Type B pancreatic cell (in vitro differentiated cells): ENCODE results near the gene FHDC1. TPM values are rescaled to one million over a fixed set of nuclear protein-coding genes. Genes with fewer than 3 reads are reported as not detected.
A peak's percentile ranks its signal among the peaks of the same experiment; 100 is the strongest.

Experiments
- DNase-seq: peaks from one replicate; pipeline ENCODE4 v3.0.0; 2021; ENCODE audit warnings: mixed read lengths; ENCODE audit not compliant: unreplicated experiment; ENCODE audit errors: extremely low spot score
- H3K27ac Mint-ChIP-seq: 2 replicates; pipeline ENCODE4 v1.8.0; 2021; ENCODE audit warnings: mild to moderate bottlenecking, mixed read lengths
- H3K27me3 Mint-ChIP-seq: 2 replicates; pipeline ENCODE4 v1.8.0; 2021; ENCODE audit warnings: mixed read lengths
- H3K36me3 Mint-ChIP-seq: 2 replicates; pipeline ENCODE4 v1.8.0; 2021; ENCODE audit warnings: mixed read lengths
- H3K4me1 Mint-ChIP-seq: one replicate; pipeline ENCODE4 v1.8.0; 2021; ENCODE audit warnings: mixed read lengths; ENCODE audit not compliant: unreplicated experiment
- H3K4me3 Mint-ChIP-seq: 2 replicates; pipeline ENCODE4 v1.8.0; 2021; ENCODE audit warnings: mild to moderate bottlenecking, mixed read lengths
- H3K9me3 Mint-ChIP-seq: 2 replicates; pipeline ENCODE4 v1.8.0; 2021; ENCODE audit warnings: mixed read lengths
- CTCF ChIP-seq: fragments of 200-600 bp; sonication (generic); conservative IDR thresholded peaks from 2 replicates; pipeline ENCODE4 v1.5.0; 2021; ENCODE audit warnings: antibody characterized with exemption, mild to moderate bottlenecking
- total RNA-seq: library from RNA; stranded (reverse); gene quantifications from 2 replicates; pipeline ENCODE4 v1.2.1, GENCODE V29; 2021; ENCODE audit warnings: low replicate concordance

The FHDC1 gene
- total RNA-seq, 1 donor from 2014 or later: 23.1 TPM

- no peaks in the 10 kb centered on the region for H3K9me3 Mint-ChIP-seq
- TF ChIP-seq CTCF: no peak
- DNase-seq: peak; percentile 61
- H3K4me1 Mint-ChIP-seq: peaks cover 15% of the 10 kb centered on the region
- H3K27ac Mint-ChIP-seq: no peak overlapping the region
- peaks cover 20% of the 10 kb centered on the region for H3K36me3 Mint-ChIP-seq
- H3K27me3 Mint-ChIP-seq: no peaks in the 10 kb centered on the region
- no peak overlapping the region for H3K4me3 Mint-ChIP-seq
These were observed 40.2 kb downstream of the FHDC1 start for GRCh38 chr4:152976212-152976761.

- TF ChIP-seq CTCF: no peak
- Mint-ChIP-seq H3K27ac (peak overlapping the region; percentile 82), H3K27me3 (no peaks in the 10 kb centered on the region), H3K4me3 (no peak overlapping the region), H3K36me3 (peaks cover 4% of the 10 kb centered on the region), H3K9me3 (no peaks in the 10 kb centered on the region), H3K4me1 (no peaks in the 10 kb centered on the region)
- DNase-seq: no peak
These were observed 43.7 kb downstream of the FHDC1 start for GRCh38 chr4:152979731-152980330.

- no peak for DNase-seq
- Mint-ChIP-seq H3K27ac (no peak overlapping the region), H3K27me3 (no peaks in the 10 kb centered on the region), H3K4me1 (no peaks in the 10 kb centered on the region), H3K9me3 (no peaks in the 10 kb centered on the region), H3K36me3 (peaks cover 4% of the 10 kb centered on the region), H3K4me3 (no peak overlapping the region)
- no peak for TF ChIP-seq CTCF
These were observed 45.2 kb downstream of the FHDC1 start for GRCh38 chr4:152981278-152981677.

- DNase-seq: no peak
- Mint-ChIP-seq H3K27ac (no peak overlapping the region), H3K36me3 (peaks cover 4% of the 10 kb centered on the region), H3K27me3 (no peaks in the 10 kb centered on the region), H3K9me3 (no peaks in the 10 kb centered on the region), H3K4me3 (no peak overlapping the region), H3K4me1 (no peaks in the 10 kb centered on the region)
- no peak for TF ChIP-seq CTCF
These were observed 45.7 kb downstream of the FHDC1 start for GRCh38 chr4:152981842-152982241.

GRCh38 chr4:152983221-152983620, 47.1 kb downstream of the FHDC1 start:
- Mint-ChIP-seq H3K4me1 (no peaks in the 10 kb centered on the region), H3K27ac (no peak overlapping the region), H3K36me3 (no peaks in the 10 kb centered on the region), H3K27me3 (no peaks in the 10 kb centered on the region), H3K9me3 (no peaks in the 10 kb centered on the region), H3K4me3 (no peak overlapping the region)
- TF ChIP-seq CTCF: no peak
- no peak for DNase-seq
